ENCODE results near the gene OR7C2.
"Not testable (repeated sequence)": the region's sequence is repeated elsewhere in the genome, so short reads cannot be mapped to it uniquely, and the experiment has no call there.

Gene OR7C2
- long read RNA-seq, donor 1: 0 reads
- long read RNA-seq, donor 2: 0 reads
- long read RNA-seq, donor 3: 0 reads
- long read RNA-seq, donor 4: 0 reads
- long read RNA-seq, donor 5: 0 reads
- long read RNA-seq, donor 6: 0 reads
- long read RNA-seq, donor 7: 0 reads
- long read RNA-seq, donor 8: 0 reads

DNA sequence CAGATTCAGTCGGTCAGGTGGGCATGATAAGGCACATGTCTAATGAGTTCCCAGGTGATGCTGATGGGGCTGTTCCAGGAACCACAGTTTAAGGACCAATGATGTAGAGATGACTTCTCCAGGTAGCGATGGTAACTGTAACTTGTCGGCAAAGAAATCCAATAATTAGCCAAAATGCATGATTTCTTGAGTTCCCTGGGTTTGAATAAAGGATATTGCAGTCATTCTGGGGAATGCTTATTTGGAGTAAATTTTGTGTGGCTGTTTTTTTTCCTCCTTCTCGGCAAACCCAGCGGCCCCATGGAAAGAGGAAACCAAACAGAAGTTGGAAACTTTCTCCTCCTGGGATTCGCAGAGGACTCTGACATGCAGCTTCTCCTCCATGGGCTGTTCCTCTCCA, at the start of gene OR7C2:
Gene OR7C2, plus strand, starts transcription at position 301 of the 400 bp plus-strand sequence. Its CDS starts 0 bp downstream, at position 301.
- no peak for DNase-seq

DNA sequence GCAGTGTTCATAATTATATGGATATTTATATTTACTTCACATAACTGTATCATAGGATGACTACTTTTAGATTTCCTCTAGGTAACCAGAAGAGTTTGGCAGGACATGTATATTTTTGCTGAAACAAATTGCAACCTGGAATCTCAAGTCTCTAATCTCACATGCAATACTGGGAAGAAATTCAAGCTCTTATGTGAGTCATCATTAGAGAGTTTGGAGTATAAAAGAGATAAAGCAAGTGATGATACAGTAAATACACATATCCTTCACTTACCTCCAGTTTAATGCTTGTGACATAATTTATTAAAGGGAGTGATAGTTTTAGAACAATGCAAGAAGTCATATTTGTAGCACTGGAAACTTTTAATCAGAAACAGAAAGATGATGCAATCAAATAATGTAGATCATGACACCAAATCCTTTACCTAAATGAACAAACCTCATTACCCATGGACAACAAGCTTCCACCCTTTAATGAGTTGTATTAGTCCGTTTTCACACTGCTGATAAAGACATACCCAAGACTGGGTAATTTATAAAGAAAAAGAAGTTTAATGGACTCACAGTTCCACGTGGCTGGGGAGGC, 39.5 kb upstream of the OR7C2 start:
- no peak for DNase-seq

DNA sequence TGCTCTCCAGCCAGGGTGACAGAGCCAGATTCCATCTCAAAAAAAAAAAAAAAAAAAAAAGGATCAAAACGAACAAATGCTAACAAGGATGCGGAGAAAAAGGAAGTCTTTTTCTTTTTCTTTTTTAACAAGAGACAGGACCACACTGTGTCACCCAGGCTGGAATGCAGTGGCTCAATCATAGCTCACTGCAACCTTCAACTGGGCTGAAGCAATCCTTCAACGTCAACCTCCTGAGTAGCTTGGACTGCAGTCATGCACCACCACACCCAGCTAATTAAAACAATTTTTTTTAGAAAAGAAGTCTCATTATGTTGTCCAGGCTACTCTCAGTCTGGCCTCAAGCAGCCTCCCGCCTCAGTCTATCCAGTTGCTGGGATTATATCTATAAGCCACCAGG, 34.6 kb upstream of the OR7C2 start:
- no peak for DNase-seq

DNA sequence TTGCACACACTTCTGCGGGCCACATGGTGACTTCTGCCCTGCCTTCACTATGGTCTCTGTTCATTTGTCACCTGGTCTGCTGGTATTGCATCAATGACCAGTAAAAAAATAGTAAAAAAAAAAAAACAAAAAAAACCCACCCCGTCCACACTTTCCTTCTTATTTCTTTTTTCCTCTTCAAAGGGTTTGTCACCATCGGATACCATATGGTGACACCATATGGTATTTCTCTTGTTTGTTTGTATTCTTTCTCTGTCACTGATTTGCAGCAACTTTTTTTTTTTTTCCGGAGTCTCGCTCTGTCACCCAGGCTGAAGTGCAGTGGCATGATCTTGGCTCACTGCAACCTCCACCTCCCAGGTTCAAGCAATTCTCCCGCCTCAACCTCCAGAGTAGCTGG, 26.2 kb upstream of the OR7C2 start:
- DNase-seq: no peak

DNA sequence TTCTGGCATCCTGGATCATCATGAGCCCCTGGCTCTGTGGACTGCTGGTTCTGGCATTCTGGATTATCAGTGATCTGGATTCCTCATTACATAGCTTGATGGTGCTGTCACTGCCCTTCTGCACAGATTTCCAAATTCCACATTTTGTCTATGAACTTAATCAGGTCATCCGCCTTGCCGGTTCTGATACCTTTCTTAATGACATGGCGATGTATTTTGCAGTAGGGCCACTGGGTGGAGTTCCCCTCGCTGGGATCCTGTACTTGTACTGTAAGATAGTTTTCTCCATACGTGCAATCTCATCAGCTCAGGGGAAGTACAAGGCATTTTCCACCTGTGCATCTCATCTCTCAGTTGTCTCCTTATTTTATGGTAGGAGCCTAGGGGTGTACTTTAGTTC, 24.4 kb upstream of the OR7C2 start:
- DNase-seq: no peak

DNA sequence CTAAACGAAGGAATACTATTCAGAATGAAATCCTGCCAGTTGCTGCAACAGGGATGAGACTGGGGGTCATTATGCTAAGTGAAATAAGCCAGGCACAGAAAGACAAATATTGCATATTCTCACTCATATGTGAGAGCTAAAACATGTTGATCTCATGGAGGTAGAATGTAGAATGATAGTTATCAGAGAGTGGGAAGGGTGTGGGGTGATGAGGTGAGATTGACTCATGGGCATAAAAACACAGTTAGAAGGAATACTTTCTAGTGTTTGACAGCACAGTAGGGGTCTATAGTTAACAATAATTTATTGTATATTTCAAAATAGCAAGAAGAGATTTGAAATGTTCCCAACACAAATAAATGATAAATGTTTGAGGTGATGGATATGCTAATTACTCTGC, 7.8 kb upstream of the OR7C2 start:
- DNase-seq: no peak

DNA sequence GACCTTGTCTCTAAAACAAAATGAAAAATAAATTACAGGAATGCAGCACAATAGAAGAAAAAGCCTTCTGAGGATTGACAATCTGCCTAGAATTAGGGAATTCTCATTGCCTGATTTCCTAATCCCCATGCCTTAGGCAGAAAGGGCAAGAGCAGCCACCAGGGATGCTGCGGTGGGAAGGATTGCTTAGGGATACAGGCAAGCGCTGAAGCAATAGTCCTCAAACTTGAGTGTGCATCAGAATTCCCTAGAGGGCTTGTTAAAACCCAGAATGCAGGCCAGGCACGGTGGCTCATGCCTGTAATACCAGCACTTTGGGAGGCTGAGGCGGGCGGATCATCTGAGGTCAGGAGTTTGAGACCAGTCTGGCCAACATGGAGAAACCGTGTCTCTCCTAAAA, 1.0 kb upstream of the OR7C2 start:
- no peak for DNase-seq

DNA sequence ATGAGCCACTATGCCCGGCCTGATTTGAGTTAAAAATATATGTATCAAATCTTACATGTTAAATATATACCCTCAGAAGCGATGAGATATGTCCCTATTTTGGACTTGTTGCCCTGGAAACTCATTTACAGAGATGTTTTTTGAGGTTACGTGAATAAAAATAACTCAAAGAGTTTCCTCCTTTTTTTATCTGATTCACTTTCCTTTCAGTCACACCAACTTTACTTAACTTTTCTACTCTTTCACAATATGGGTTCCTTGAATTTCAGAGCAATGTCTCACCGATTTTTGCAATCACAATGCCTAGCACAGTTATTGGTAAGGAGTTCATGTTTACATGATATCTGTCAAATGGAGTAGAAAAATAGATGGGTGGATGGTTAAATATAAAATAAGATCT, 2.3 kb downstream of the OR7C2 start:
- DNase-seq: no peak

DNA sequence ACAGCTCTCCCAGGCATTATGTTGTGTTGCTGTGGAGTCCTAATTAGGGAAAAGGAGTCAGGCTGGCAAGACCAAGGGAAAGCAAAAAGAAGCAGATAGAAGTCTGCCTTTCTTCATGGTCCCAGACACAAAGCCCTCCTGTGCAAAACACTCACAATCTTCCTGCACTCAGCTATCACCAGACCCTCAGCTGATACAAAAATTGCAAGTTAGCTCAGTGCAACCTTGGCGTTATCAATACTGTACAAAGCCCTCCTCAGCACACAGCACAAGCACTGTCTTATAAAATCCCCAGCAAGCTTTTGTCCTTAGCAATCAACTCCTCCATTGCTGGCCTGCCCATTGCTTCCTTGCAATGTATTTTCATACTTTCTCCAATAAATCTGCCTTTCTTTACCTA, 3.2 kb downstream of the OR7C2 start:
- no peak for DNase-seq

DNA sequence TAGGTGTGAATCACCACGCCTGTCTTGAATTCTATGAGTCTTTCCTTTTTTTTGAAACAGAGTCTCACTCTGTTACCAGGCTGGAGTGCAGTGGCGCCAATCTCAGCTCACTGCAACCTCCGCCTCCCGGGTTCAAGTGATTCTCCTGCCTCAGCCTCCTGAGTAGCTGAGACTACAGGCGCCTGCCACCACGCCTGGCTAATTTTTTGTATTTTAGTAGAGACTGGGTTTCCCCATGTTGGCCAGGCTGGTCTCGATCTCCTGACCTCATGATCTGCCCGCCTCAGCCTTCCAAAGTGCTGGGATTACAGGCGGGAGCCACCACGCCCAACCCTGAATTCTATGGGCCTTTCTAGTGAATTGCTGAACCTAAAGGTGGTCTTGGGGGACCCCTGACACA, 8.1 kb downstream of the OR7C2 start:
- not testable (repeated sequence) for DNase-seq

DNA sequence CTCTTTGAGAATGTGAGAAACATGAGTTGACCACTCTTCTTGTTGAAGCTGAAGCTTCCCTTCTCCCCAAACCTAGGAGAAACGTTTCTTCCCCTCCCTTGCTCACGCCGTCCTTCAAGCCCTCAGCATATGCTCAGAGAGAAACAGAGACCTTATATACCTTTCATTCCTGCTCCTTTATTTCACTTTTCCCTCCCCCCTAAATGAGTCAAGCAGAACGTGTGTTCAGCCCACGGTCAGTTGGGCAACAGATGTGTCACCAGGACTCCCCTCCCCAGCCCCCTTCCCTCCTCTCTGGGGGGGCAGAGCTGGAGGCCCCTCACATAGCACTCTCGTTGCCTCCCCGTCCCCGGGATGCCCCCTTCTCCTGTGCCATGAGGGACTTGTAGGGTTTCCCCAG, 8.6 kb downstream of the OR7C2 start:
- no peak for DNase-seq

DNA sequence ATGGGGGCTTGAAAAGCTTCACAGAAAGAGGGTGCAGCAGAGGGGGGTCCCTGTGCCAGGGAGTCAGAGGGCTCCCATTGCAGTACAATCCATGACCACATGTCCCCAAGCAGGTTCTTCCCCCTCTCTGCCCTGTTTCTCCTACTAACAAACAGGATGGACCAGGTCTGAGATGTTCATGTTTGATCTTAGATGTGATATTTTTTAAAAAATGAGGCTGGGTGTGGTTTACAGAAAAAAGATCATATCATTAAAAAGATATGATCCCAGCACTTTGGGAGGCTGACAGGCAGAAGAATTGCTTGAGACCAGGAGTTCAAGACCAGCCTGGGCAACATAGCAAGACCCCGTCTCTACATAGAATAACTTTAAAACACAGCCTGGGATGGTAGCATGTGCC, 9.1 kb downstream of the OR7C2 start:
- DNase-seq: no peak

DNA sequence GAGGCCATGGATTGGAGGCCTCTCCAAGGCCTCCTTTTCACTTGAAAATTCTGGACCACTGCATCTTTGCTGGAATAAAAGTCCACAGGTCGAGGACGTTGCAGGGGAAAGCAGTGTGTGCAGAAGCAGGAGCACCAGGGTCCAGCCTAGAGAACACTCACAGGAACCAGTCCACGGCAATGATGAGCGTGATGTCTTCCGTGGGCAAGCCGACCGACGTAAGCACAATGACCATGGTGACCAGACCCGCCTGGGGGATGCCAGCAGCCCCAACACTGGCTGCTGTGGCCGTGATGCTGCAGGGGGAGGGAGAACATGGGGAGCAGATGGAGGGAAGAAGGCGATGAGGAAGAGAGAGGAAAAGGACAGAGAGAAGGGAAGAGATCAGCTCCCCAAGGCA, 11.5 kb downstream of the OR7C2 start:
- no peak for DNase-seq

DNA sequence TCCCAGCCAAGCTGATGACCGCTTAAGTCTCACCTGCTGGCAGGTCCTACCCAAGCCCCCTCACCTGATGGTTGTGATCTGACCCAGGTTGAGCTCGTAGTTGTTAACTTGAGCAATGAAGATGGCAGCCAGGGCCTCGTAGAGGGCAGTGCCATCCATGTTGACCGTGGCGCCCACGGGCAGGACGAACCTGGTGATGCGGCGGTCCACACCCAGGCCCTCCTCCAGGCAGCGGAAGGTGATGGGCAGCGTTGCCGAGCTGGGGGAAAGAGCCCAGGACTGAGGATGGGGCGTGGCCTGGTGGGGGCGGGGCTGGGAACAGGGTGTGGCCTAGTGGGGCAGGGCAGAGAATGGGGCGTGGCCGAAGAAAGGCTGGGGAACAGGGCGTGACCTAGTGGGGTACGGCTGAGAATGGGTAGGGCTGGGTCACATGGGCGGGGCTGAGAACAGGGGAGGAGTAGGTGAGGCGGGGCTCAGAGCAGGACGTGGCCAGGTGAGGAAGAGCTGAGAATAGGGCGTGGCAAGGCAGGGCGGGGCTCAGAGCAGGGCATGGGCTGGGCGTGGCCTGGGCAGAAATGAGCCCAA, 12.9 kb downstream of the OR7C2 start:
- DNase-seq: no peak

DNA sequence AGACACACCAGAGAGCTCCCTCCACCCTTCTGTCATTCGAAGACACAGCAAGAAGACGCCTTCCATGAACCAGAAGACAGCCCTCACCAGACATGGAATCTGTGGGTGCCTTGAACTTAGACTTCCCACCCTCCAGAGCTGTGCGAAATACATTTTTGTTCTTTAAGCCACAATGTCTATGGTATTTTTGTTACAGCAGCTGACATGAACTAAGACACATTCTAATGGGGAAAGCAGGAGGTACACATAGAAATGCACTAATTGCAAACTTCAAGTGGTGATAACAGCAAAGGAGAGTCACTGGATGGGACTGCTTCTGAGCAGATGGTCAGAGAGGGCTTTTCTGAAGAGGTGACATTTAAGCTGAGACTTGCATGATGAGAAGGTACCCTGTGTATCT, 16.2 kb downstream of the OR7C2 start:
- DNase-seq: no peak

DNA sequence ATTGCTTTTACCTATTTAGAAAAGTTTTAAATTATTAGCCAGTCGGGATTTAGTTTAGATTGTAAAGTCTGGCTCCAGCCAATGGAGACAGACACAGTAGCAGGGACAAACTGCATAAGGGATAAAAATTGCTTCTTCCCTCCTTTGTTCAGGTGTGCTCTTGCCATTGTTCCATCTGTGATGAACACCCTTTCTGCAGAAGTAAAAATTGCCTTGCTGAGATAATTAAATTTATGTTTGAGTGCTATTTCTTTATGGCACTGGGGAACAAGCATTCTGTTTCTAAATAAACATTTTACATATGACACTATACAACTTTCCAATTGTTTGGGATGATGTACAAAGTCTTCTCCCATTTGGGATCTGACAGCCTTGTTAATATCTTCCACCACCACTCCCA, 18.0 kb downstream of the OR7C2 start:
- DNase-seq: no peak

DNA sequence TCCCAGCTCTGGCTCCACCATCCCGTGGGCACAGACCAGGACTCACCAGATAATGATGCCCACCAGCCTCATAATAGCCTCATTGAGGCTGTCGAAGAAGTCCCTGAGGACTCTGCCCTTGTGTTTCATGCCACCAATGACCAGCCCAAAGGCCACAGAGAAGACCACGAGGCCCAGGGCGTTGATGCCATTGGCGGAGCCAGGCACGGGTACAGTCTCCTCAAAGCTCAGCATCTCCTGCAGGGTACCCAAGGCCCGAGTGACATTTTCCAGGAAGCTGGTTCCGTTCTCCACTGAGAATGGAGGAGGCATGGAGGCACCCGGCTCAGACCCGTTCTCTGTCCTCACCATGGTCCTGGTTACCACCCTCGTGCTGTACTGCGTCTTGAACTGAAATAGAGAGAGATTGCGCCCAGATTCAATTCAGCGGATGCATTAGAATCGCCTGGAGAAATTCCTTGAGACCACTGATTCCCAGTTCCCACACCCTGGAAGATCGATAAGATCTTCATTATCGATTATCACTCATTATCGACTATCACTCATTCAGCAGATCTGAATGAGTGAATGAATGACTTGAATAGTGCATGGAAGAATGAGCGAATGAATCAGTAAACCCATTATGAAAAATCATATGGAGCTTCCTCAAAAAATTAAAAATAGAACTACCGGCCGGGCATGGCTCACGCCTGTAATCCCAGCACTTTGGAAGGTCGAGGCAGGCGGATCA, 20.8 kb downstream of the OR7C2 start:
- no peak for DNase-seq

DNA sequence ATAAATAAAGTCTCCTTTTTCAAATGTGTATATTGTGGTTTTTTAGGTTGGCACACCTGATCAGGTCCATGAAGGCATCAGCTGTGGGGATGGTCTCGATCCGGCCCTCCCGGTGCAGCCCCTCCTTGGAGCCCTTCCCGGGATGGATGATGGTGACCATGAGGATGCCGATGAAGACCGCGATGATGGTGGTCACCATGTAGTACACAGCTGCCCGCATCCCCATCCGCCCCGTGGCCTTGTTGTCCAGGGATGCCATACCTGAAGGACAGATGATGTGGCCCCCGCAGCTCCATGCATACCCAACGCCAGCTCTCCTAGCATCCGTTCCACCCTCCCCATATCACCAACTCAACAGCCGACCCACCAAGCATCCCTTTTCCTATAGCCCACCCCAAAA, 27.0 kb downstream of the OR7C2 start:
- no peak for DNase-seq

DNA sequence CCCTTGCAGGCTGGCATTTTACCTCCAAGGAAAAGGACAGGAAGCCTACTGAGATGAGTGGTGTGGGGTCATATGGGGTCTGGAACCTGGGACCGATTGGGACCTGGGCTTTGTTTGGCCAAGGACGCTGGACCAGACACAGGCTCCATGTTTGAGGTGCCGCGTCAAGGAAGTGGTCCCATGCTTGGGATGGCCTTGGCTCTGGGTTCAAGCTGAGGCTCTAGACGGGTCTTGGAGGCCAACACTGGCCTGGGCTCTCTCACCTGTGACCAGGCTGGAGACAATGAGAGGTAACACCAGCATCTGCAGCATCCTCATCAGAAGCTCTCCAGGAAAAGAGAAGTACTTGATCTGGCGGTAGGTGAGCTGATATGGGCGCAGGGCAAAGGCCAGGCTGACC, 30.2 kb downstream of the OR7C2 start:
- DNase-seq: no peak

DNA sequence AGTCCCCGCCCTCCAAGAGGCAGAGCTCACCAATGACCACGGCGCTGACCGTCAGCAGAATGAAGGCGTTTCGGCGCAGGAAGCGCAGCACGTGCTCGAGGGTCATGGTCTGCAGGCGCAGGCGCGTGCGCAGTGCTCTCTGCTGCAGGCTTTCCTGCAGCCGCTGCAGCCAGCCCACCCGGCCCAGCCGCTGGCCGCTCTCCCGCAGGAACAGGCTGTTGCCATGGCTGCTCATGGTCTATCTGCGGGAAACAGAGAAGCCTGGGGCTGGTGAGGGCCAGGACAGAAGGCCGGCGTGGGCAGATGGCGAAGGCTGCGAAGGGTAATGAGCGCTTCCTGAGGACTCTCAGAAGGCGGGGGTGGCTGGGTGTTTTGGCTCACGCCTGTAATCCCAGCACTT, 31.4 kb downstream of the OR7C2 start:
- no peak for DNase-seq

DNA sequence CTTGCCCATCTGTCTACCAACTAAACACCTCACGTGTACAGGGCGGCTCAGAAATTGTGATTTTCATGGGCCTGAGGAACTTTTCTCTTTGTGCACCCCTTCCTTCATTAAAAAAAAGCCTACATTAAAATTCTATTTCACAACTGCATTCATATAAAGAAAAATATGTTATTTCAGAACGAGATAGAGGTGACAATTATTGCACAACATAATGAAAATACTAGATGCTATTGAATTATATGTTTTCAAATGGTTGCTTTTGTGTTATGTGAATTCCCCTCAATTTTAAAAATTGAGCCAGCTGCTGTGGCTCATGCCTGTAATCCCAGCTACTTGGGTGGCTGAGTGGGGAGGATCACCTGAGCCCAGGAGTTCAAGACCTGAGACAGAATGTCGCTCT, 33.2 kb downstream of the OR7C2 start:
- no peak for DNase-seq

DNA sequence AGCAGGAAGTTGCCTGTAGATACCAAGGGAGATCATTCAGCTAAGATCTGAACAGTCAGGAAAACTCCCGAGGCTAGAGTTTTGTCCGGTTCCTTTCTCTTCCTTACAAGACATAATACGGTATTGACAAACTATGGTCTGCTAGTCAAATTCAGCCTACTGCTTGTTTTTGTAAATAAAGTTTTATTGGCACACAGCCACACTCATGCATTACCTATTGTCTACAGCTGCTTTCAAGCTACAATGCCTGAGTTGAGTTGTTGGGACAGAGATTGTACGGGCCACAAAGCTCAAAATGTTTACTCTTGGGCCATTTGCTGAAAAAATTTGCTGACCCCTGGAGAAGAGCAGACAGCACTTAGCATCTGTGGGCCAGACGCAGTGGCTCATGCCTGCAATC, 35.8 kb downstream of the OR7C2 start:
- no peak for DNase-seq

DNA sequence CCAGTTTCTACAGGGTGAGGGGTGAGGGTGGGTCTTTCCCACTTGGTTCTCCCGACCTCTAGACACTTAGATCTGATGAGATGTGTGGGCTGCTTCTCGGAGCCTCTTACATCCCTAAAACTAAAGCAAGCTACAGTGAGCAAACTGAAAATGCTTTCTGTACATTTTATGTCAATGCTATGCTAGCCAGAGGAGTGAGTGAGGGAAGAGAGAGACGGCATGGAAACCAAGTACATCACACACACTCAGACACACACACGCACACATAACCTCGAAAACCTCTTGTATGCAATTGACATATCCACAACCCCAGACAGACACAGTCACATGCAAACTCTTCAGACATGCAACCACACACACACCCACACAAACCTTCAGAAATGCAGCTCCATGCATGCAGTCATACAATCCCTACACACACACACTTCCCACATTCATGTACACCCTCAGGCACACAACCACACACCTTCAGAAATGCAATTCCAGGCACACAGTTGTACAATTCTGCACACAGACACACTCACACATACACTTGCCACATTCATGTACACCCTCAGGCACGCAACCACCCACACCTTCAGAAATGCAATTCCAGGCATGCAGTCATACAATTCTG, 37.0 kb downstream of the OR7C2 start:
- DNase-seq: no peak
